HL-60 (cell line): ENCODE measurements around the gene PTGIR.

ENCODE experiments used
- GABPA ChIP-seq: IDR thresholded peaks from 2 replicates; pipeline ENCODE4 v1.6.1; 2012; ENCODE audit warnings: low read depth
- POLR2AphosphoS5 ChIP-seq: IDR thresholded peaks from 2 replicates; pipeline ENCODE4 v1.6.1; 2012; ENCODE audit warnings: low read depth
- SPI1 ChIP-seq: IDR thresholded peaks from 2 replicates; pipeline ENCODE4 v1.6.1; 2012; ENCODE audit warnings: low read depth, mild to moderate bottlenecking, borderline replicate concordance
- TF ChIP-seq, protein P1 (sequence below): IDR thresholded peaks from one replicate; pipeline ENCODE4 v1.5.1; 2011; ENCODE audit warnings: low read length, control low read depth, inconsistent platforms; ENCODE audit not compliant: insufficient read depth
- TF ChIP-seq, protein P2 (sequence below): IDR thresholded peaks from 2 replicates; pipeline ENCODE4 v1.6.1; 2012; ENCODE audit warnings: low read depth; ENCODE audit not compliant: insufficient replicate concordance

DNA sequence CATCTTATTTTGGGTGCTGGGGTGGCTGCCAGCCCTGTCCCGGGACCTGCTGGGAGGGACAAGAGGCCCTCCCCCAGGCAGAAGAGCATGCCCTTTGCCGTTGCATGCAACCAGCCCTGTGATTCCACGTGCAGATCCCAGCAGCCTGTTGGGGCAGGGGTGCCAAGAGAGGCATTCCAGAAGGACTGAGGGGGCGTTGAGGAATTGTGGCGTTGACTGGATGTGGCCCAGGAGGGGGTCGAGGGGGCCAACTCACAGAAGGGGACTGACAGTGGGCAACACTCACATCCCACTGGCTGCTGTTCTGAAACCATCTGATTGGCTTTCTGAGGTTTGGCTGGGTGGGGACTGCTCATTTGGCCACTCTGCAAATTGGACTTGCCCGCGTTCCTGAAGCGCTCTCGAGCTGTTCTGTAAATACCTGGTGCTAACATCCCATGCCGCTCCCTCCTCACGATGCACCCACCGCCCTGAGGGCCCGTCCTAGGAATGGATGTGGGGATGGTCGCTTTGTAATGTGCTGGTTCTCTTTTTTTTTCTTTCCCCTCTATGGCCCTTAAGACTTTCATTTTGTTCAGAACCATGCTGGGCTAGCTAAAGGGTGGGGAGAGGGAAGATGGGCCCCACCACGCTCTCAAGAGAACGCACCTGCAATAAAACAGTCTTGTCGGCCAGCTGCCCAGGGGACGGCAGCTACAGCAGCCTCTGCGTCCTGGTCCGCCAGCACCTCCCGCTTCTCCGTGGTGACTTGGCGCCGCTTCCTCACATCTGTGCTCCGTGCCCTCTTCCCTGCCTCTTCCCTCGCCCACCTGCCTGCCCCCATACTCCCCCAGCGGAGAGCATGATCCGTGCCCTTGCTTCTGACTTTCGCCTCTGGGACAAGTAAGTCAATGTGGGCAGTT, 15.1 kb downstream of the PTGIR start:
- no peak for TF ChIP-seq POLR2AphosphoS5
- TF ChIP-seq, protein P1, sequence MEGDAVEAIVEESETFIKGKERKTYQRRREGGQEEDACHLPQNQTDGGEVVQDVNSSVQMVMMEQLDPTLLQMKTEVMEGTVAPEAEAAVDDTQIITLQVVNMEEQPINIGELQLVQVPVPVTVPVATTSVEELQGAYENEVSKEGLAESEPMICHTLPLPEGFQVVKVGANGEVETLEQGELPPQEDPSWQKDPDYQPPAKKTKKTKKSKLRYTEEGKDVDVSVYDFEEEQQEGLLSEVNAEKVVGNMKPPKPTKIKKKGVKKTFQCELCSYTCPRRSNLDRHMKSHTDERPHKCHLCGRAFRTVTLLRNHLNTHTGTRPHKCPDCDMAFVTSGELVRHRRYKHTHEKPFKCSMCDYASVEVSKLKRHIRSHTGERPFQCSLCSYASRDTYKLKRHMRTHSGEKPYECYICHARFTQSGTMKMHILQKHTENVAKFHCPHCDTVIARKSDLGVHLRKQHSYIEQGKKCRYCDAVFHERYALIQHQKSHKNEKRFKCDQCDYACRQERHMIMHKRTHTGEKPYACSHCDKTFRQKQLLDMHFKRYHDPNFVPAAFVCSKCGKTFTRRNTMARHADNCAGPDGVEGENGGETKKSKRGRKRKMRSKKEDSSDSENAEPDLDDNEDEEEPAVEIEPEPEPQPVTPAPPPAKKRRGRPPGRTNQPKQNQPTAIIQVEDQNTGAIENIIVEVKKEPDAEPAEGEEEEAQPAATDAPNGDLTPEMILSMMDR = no peak
- no peak for TF ChIP-seq GABPA
- no peak for TF ChIP-seq SPI1
- TF ChIP-seq, protein P2, sequence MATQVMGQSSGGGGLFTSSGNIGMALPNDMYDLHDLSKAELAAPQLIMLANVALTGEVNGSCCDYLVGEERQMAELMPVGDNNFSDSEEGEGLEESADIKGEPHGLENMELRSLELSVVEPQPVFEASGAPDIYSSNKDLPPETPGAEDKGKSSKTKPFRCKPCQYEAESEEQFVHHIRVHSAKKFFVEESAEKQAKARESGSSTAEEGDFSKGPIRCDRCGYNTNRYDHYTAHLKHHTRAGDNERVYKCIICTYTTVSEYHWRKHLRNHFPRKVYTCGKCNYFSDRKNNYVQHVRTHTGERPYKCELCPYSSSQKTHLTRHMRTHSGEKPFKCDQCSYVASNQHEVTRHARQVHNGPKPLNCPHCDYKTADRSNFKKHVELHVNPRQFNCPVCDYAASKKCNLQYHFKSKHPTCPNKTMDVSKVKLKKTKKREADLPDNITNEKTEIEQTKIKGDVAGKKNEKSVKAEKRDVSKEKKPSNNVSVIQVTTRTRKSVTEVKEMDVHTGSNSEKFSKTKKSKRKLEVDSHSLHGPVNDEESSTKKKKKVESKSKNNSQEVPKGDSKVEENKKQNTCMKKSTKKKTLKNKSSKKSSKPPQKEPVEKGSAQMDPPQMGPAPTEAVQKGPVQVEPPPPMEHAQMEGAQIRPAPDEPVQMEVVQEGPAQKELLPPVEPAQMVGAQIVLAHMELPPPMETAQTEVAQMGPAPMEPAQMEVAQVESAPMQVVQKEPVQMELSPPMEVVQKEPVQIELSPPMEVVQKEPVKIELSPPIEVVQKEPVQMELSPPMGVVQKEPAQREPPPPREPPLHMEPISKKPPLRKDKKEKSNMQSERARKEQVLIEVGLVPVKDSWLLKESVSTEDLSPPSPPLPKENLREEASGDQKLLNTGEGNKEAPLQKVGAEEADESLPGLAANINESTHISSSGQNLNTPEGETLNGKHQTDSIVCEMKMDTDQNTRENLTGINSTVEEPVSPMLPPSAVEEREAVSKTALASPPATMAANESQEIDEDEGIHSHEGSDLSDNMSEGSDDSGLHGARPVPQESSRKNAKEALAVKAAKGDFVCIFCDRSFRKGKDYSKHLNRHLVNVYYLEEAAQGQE = no peak
